ENCODE results near the gene CTBS. TPM values are rescaled to one million over a fixed set of nuclear protein-coding genes. Genes with fewer than 3 reads are reported as not detected.

CTBS gene
- polyA plus RNA-seq, 1 donor (not counting 4 experiments of a cell fraction or from before 2014, with no cell fraction given): 16.7 TPM

DNA sequence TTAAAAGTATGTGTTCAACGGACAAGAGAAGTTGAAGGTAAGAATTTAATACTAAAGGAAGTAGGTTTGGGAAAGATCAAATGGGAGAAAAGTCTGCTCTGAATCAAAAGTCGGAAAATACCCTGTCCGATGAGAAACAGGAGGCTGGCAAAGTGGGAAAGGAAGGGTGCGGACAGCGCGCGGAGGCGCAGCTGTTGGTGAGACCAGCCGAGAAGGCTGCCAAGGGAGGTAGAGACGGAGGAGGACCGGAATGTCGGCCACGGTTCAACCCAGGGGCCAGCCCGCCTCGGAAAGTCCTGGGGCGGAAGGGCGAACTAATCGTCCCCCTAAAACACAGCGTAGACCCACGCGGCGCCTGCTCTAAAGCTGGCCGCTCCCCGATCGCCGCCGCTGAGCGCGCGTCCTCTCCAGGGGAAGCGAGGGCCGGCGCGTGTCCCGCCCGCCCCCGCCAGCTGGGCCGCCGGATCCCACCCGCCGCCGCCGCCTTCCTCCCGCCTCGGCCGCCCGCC lies 68.7 kb downstream of the CTBS start:
- Histone ChIP-seq H3K4me2 (ENCODE audit: control insufficient read depth, extremely low read depth, insufficient read depth, low read depth, low read length) (peak overlapping the region; percentile 98), H3K36me3 (ENCODE audit: control insufficient read depth in 2 of 2, extremely low read depth in 1 of 2, insufficient read depth in 2 of 2, low read length in 2 of 2) (peaks cover 0 to 3% of the 10 kb centered on the region in 2 experiments), H4K20me1 (ENCODE audit: control insufficient read depth, extremely low read depth, insufficient read depth, low read length) (peaks cover 2% of the 10 kb centered on the region), H3K79me2 (ENCODE audit: control insufficient read depth, insufficient read depth, low read length) (peaks cover 51% of the 10 kb centered on the region), H3K4me3 (ENCODE audit: control insufficient read depth in 2 of 3, extremely low read depth in 1 of 3, insufficient read depth in 2 of 3, low read depth in 1 of 3, low read length in 3 of 3) (peak overlapping the region; percentile 65 to 100 (median 99)), H3K9me3 (ENCODE audit: control insufficient read depth, low read depth, low read length) (no peaks in the 10 kb centered on the region), H3K27me3 (ENCODE audit: control insufficient read depth, extremely low read depth, insufficient read depth, low read length) (no peaks in the 10 kb centered on the region), H3K4me1 (ENCODE audit: control insufficient read depth, extremely low read depth, insufficient read depth, low read length) (peaks cover 15% of the 10 kb centered on the region), H3K9ac (ENCODE audit: control insufficient read depth, extremely low read depth, insufficient read depth, low read length) (peak overlapping the region; percentile 98), H3K27ac (ENCODE audit: control insufficient read depth, insufficient read depth, low read length) (peak overlapping the region; percentile 97), H3K9me1 (ENCODE audit: control insufficient read depth, extremely low read depth, insufficient read depth, low read length) (no peaks in the 10 kb centered on the region), H2AFZ (ENCODE audit: control insufficient read depth, low read length) (peak overlapping the region; percentile 84)
- dilution Hi-C loops (cut with MboI; ENCODE audit: extremely low pct_ligation_motif_present, low sequenced_read_pairs): no loop called here
- FAIRE-seq (peak; percentile 20), DNase-seq (ENCODE audit: low read depth, low spot score) (no peak)
- TF ChIP-seq CTCF (optimal IDR thresholded peaks at IDR 0.05 in 1 of 3, IDR thresholded peaks at IDR 0.05 in 1 of 3, conservative IDR thresholded peaks at IDR 0.05 in 1 of 3; ENCODE audit: extremely low read depth in 1 of 3, insufficient read depth in 2 of 3, low read length in 3 of 3) (no peak), EZH2 (IDR thresholded peaks at IDR 0.05; ENCODE audit: low read length) (no peak)

DNA sequence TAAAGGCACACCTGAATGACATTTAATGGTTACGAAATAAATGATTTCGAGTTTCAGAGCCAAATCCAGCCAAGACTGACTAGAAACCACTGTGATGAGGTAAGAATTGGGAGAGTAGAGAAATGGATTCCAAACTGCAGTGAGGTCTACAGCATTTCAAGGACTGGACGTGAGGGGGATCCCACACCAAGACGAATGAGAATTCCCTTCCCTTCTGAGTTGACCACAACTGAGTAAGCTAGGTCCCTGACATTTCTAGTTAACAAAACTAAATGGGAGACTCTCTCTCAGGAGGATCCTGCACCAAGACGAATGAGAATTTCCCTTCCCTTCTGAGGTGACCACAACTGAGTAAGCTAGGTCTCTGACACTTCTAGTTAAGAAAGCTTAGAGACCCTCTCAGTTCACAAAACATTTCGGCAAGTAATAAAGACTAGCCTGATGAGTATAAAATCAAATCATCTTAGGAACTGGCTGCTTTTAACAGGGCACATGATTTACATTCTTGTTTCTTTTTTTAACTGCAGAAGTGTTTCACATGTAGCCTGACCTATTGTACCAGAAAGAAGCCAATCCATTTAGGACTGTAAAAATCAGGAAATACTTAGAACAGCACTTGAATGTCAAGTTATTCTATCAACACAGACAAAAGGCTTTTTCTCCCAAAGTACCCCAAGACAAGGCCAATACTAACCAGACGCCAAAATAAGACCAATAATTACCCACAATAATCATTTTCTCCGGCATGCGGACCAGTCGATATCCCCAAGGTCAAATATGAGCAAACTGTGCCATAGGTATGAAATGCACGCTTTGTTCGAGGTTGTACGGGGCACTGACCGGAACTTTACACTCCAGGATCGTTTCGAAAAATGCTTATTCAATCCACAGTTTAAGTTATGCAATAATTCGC lies 69.4 kb downstream of the CTBS start:
- peaks cover 15% of the 10 kb centered on the region for H3K4me1 ChIP-seq (ENCODE audit: control insufficient read depth, extremely low read depth, insufficient read depth, low read length)
- H3K9me1 ChIP-seq (ENCODE audit: control insufficient read depth, extremely low read depth, insufficient read depth, low read length): no peaks in the 10 kb centered on the region
- peaks cover 57% of the 10 kb centered on the region for H3K79me2 ChIP-seq (ENCODE audit: control insufficient read depth, insufficient read depth, low read length)
- H3K27ac ChIP-seq (ENCODE audit: control insufficient read depth, insufficient read depth, low read length): peak overlapping the region; percentile 97
- H4K20me1 ChIP-seq (ENCODE audit: control insufficient read depth, extremely low read depth, insufficient read depth, low read length): peaks cover 2% of the 10 kb centered on the region
- H3K9me3 ChIP-seq (ENCODE audit: control insufficient read depth, low read depth, low read length): no peaks in the 10 kb centered on the region
- no peaks in the 10 kb centered on the region for H3K27me3 ChIP-seq (ENCODE audit: control insufficient read depth, extremely low read depth, insufficient read depth, low read length)
- FAIRE-seq (peak; percentile 57), DNase-seq (ENCODE audit: low read depth, low spot score) (no peak)
- dilution Hi-C loops (cut with MboI; ENCODE audit: extremely low pct_ligation_motif_present, low sequenced_read_pairs): no loop called here
- peak overlapping the region; percentile 98 for H3K9ac ChIP-seq (ENCODE audit: control insufficient read depth, extremely low read depth, insufficient read depth, low read length)
- H2AFZ ChIP-seq (ENCODE audit: control insufficient read depth, low read length): peak overlapping the region; percentile 84
- H3K4me2 ChIP-seq (ENCODE audit: control insufficient read depth, extremely low read depth, insufficient read depth, low read depth, low read length): peak overlapping the region; percentile 98
- peaks cover 0 to 5% of the 10 kb centered on the region in 2 experiments for H3K36me3 ChIP-seq (ENCODE audit: control insufficient read depth in 2 of 2, extremely low read depth in 1 of 2, insufficient read depth in 2 of 2, low read length in 2 of 2)
- no peak for TF ChIP-seq EZH2 (IDR thresholded peaks at IDR 0.05; ENCODE audit: low read length)
- TF ChIP-seq CTCF (optimal IDR thresholded peaks at IDR 0.05 in 1 of 3, IDR thresholded peaks at IDR 0.05 in 1 of 3, conservative IDR thresholded peaks at IDR 0.05 in 1 of 3; ENCODE audit: extremely low read depth in 1 of 3, insufficient read depth in 2 of 3, low read length in 3 of 3): peak in 1 of 3 experiments; percentile 8
- peak overlapping the region; percentile 65 to 100 (median 99) for H3K4me3 ChIP-seq (ENCODE audit: control insufficient read depth in 2 of 3, extremely low read depth in 1 of 3, insufficient read depth in 2 of 3, low read depth in 1 of 3, low read length in 3 of 3)
